Trophoblast cell (in vitro differentiated cells and primary cell): ENCODE measurements around the gene TACO1.

Experiments used
- DNase-seq, 2 donors: peaks; one replicate each; pipeline ENCODE4 v3.0.0-alpha.2; 2016
- H2AFZ ChIP-seq: 2 replicates; pipeline ENCODE4 v1.6.1; 2013; ENCODE audit warnings: low read length, moderate library complexity, mild to moderate bottlenecking; ENCODE audit not compliant: insufficient read depth, poor library complexity
- H2AK5ac ChIP-seq: 2 replicates; pipeline ENCODE4 v1.6.1; 2013; ENCODE audit warnings: mild to moderate bottlenecking, low read length
- H2BK120ac ChIP-seq: 2 replicates; pipeline ENCODE4 v1.6.1; 2013; ENCODE audit warnings: low read length, mild to moderate bottlenecking, moderate library complexity; ENCODE audit not compliant: insufficient read depth, poor library complexity
- H2BK12ac ChIP-seq: 2 replicates; pipeline ENCODE4 v1.6.1; 2013; ENCODE audit warnings: mild to moderate bottlenecking, low read length, moderate library complexity
- H2BK5ac ChIP-seq: 2 replicates; pipeline ENCODE4 v1.6.1; 2013; ENCODE audit warnings: low read length, low read depth, moderate library complexity, mild to moderate bottlenecking; ENCODE audit not compliant: poor library complexity
- H3K14ac ChIP-seq: 2 replicates; pipeline ENCODE4 v1.6.1; 2013; ENCODE audit warnings: mild to moderate bottlenecking, low read length
- H3K18ac ChIP-seq: 2 replicates; pipeline ENCODE4 v1.6.1; 2013; ENCODE audit warnings: mild to moderate bottlenecking, low read length
- H3K23ac ChIP-seq: 2 replicates; pipeline ENCODE4 v1.6.1; 2013; ENCODE audit warnings: low read length
- H3K27ac ChIP-seq: 2 replicates; pipeline ENCODE4 v1.5.1; 2013; ENCODE audit warnings: low read depth, mild to moderate bottlenecking, inconsistent platforms, low read length, moderate library complexity
- H3K27me3 ChIP-seq: 2 replicates; pipeline ENCODE4 v1.6.1; 2013; ENCODE audit warnings: inconsistent platforms, mild to moderate bottlenecking, low read length, moderate library complexity; ENCODE audit not compliant: insufficient read depth
- H3K36me3 ChIP-seq, 2 experiments: 1 replicate in 1 of 2; 2 replicates in 1 of 2; pipeline ENCODE4 v1.6.1; 2013; ENCODE audit warnings: low read length in 2 of 2, mild to moderate bottlenecking in 2 of 2, moderate library complexity in 1 of 2; ENCODE audit not compliant: insufficient read depth in 2 of 2, control insufficient read depth in 1 of 2
- H3K4ac ChIP-seq: 2 replicates; pipeline ENCODE4 v1.6.1; 2013; ENCODE audit warnings: low read depth, mild to moderate bottlenecking, low read length, moderate library complexity
- H3K4me1 ChIP-seq, 2 experiments: 1 replicate in 1 of 2; 2 replicates in 1 of 2; pipeline ENCODE4 v1.6.1; 2013; ENCODE audit warnings: low read length in 2 of 2, mild to moderate bottlenecking in 2 of 2, moderate library complexity in 1 of 2; ENCODE audit not compliant: insufficient read depth in 2 of 2, control insufficient read depth in 1 of 2
- H3K4me2 ChIP-seq: 2 replicates; pipeline ENCODE4 v1.6.1; 2013; ENCODE audit warnings: inconsistent platforms, mild to moderate bottlenecking, low read length, moderate library complexity
- H3K4me3 ChIP-seq: 2 replicates; pipeline ENCODE4 v1.5.1; 2013; ENCODE audit warnings: mild to moderate bottlenecking, low read depth, low read length, inconsistent platforms
- H3K79me1 ChIP-seq: one replicate; pipeline ENCODE4 v1.6.1; 2013; ENCODE audit warnings: low read length
- H3K79me2 ChIP-seq: 2 replicates; pipeline ENCODE4 v1.6.1; 2013; ENCODE audit warnings: low read length, mild to moderate bottlenecking; ENCODE audit not compliant: control insufficient read depth, insufficient read depth, poor library complexity
- H3K9ac ChIP-seq: 2 replicates; pipeline ENCODE4 v1.6.1; 2013; ENCODE audit warnings: mild to moderate bottlenecking, low read length
- H3K9me3 ChIP-seq: 2 replicates; pipeline ENCODE4 v1.6.1; 2013; ENCODE audit warnings: low read depth, mild to moderate bottlenecking, control low read depth, inconsistent platforms, low read length; ENCODE audit not compliant: insufficient read depth
- H4K12ac ChIP-seq: 2 replicates; pipeline ENCODE4 v1.6.1; 2013; ENCODE audit warnings: low read depth, mild to moderate bottlenecking, low read length, moderate library complexity
- H4K8ac ChIP-seq: 2 replicates; pipeline ENCODE4 v1.6.1; 2013; ENCODE audit warnings: low read depth, mild to moderate bottlenecking, low read length, moderate library complexity
- H4K91ac ChIP-seq: one replicate; pipeline ENCODE4 v1.6.1; 2013; ENCODE audit warnings: low read depth, mild to moderate bottlenecking, low read length, moderate library complexity
- WGBS: extraction: QIAGEN DNeasy Blood & Tissue Kit; methylation state at CpG from one replicate; pipeline ENCODE4 v1.1.7; 2013; ENCODE audit warnings: missing lambda C conversion rate; ENCODE audit not compliant: insufficient read length, insufficient coverage; ENCODE audit errors: extremely low coverage; 5-methylcytosine and 5-hydroxymethylcytosine counted together

The TACO1 gene

GRCh38 chr17:63610854-63611253, 10.2 kb downstream of the TACO1 start:
- Histone ChIP-seq H2BK120ac (no peak overlapping the region), H4K91ac (no peak overlapping the region), H3K4ac (no peak overlapping the region), H3K23ac (no peak overlapping the region), H4K12ac (peak overlapping the region; percentile 26), H3K4me2 (no peak overlapping the region), H3K79me1 (no peaks in the 10 kb centered on the region), H3K4me3 (no peak overlapping the region), H3K9me3 (peaks cover 1% of the 10 kb centered on the region), H3K27me3 (no peaks in the 10 kb centered on the region), H3K36me3 (peaks cover 18 to 31% of the 10 kb centered on the region in 2 experiments), H3K79me2 (no peaks in the 10 kb centered on the region), H3K18ac (no peak overlapping the region), H2AK5ac (no peak overlapping the region), H2BK5ac (no peak overlapping the region), H3K14ac (no peak overlapping the region), H3K4me1 (no peaks in the 10 kb centered on the region), H3K9ac (no peak overlapping the region), H2AFZ (no peak overlapping the region), H2BK12ac (no peak overlapping the region), H3K27ac (no peak overlapping the region), H4K8ac (no peak overlapping the region)
- WGBS, result no CpG with 5 or more reads among the region's 10 CpGs
- DNase-seq, result no peak

- Histone ChIP-seq H2AFZ (no peak overlapping the region), H3K9me3 (peaks cover 1% of the 10 kb centered on the region), H2BK12ac (no peak overlapping the region), H3K4ac (no peak overlapping the region), H3K36me3 (peaks cover 18 to 26% of the 10 kb centered on the region in 2 experiments), H2AK5ac (no peak overlapping the region), H3K9ac (no peak overlapping the region), H2BK5ac (no peak overlapping the region), H3K79me2 (no peaks in the 10 kb centered on the region), H3K79me1 (no peaks in the 10 kb centered on the region), H3K27me3 (no peaks in the 10 kb centered on the region), H4K12ac (peak overlapping the region; percentile 26), H3K23ac (no peak overlapping the region), H3K4me1 (no peaks in the 10 kb centered on the region), H2BK120ac (no peak overlapping the region), H3K14ac (no peak overlapping the region), H4K8ac (no peak overlapping the region), H3K27ac (no peak overlapping the region), H3K4me2 (no peak overlapping the region), H4K91ac (no peak overlapping the region), H3K18ac (no peak overlapping the region), H3K4me3 (no peak overlapping the region)
- no peak for DNase-seq
- WGBS, result no CpG with 5 or more reads among the region's 3 CpGs
Measured at GRCh38 chr17:63611354-63611753, 10.7 kb downstream of the TACO1 start.

DNA sequence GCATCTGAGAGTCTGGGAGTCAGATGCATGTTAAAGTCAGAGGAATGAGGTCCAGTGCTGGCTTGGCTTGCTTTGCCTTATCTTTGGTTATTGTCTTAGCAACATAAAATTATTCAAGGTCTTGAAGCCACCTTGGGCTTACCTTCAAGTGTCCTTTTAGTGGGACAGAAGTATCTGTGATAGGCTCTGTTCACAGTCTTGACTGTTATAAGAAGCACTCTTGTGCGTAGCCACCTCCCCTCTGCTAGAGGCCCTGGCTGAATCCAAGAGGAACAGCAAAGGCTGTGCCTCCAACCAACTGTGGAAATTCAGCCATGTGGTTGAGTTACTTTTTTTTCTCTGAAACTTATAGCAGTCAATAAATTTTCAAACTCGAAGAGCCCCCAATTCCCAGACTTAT, 13.0 kb downstream of the TACO1 start:
- Histone ChIP-seq H3K4me3 (no peak overlapping the region), H3K4ac (no peak overlapping the region), H3K18ac (no peak overlapping the region)

GRCh38 chr17:63621229-63621683, 20.6 kb downstream of the TACO1 start:
- Histone ChIP-seq H4K12ac (peak overlapping the region; percentile 68), H3K27ac (peak overlapping the region; percentile 35)
- no CpG with 5 or more reads among the region's 10 CpGs for WGBS

More for the DNA sequence above, 13.0 kb downstream of the TACO1 start:
- no CpG with 5 or more reads among the region's 2 CpGs for WGBS
- Histone ChIP-seq H4K8ac (no peak overlapping the region), H2AK5ac (no peak overlapping the region), H3K36me3 (peaks cover 5 to 6% of the 10 kb centered on the region in 2 experiments), H3K14ac (no peak overlapping the region), H3K9me3 (peaks cover 1% of the 10 kb centered on the region), H3K79me2 (no peaks in the 10 kb centered on the region), H3K27me3 (no peaks in the 10 kb centered on the region), H3K4me1 (no peaks in the 10 kb centered on the region), H2BK120ac (no peak overlapping the region), H2BK5ac (no peak overlapping the region), H3K79me1 (no peaks in the 10 kb centered on the region), H4K12ac (no peak overlapping the region), H3K27ac (no peak overlapping the region), H2AFZ (no peak overlapping the region), H2BK12ac (no peak overlapping the region), H4K91ac (no peak overlapping the region), H3K9ac (no peak overlapping the region), H3K4me2 (no peak overlapping the region), H3K23ac (no peak overlapping the region)
- DNase-seq, result no peak

More at GRCh38 chr17:63621229-63621683, 20.6 kb downstream of the TACO1 start:
- H3K4me2 ChIP-seq, result peak overlapping the region; percentile 69
- H2BK120ac ChIP-seq, result peak overlapping the region; percentile 3
- peak in 1 of 2 donors; percentile 67 for DNase-seq
- H3K79me2 ChIP-seq, result no peaks in the 10 kb centered on the region
- H3K18ac ChIP-seq, result peak overlapping the region; percentile 48
- no peaks in the 10 kb centered on the region for H3K36me3 ChIP-seq
- peak overlapping the region; percentile 25 for H2BK5ac ChIP-seq
- H3K9ac ChIP-seq, result peak overlapping the region; percentile 57
- H2AFZ ChIP-seq, result peak overlapping the region; percentile 6
- peak overlapping the region; percentile 71 for H4K91ac ChIP-seq
- peak overlapping the region; percentile 87 for H4K8ac ChIP-seq
- no peaks in the 10 kb centered on the region for H3K27me3 ChIP-seq
- H3K79me1 ChIP-seq, result peaks cover 3% of the 10 kb centered on the region
- H2AK5ac ChIP-seq, result no peak overlapping the region
- no peak overlapping the region for H2BK12ac ChIP-seq
- H3K23ac ChIP-seq, result no peak overlapping the region
- H3K14ac ChIP-seq, result peak overlapping the region; percentile 72
- H3K9me3 ChIP-seq, result no peaks in the 10 kb centered on the region
- H3K4me3 ChIP-seq, result peak overlapping the region; percentile 81
- H3K4me1 ChIP-seq, result no peaks in the 10 kb centered on the region
- H3K4ac ChIP-seq, result peak overlapping the region; percentile 22
